ENCODE measurements around the gene MLXIP. TPM values are rescaled to one million over a fixed set of nuclear protein-coding genes. Genes with fewer than 3 reads are reported as not detected.

Gene MLXIP
- total RNA-seq, 4 donors from 2014 or later, result 9.6 to 20.0 (median 11.4) TPM

DNA sequence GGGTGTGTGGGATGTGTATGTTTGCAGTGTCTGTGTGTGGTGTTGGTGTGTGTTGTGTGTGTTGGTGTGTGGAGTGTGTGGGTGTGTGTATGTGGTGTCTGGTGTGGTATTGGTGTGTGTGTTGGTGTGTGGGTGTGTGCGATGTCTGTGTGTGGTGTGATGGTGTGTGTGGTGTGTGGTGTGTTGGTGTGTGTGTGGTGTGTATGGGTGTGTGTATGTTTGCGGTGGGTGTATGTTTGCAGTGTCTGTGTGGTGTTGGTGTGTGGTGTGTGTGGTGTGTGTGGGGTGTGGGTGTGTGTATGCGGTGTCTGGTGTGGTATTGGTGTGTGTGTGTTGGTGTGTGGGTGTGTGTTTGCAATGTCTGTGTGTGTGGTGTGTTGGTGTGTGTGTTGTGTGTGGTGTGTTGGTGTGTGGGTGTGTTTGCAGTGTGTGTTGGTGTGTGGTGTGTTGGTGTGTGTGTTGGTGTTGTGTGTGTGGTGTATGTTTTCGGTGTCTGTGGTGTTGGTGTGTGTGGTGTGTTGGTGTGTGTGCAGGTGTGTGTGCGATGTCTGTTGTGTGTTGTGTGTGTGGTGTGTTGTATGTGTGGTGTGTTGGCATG lies 15.7 kb downstream of the MLXIP start:
- intact Hi-C loops (cut with DNase I), result no loop called here
- TF ChIP-seq POLR2A (IDR thresholded peaks at IDR 0.05), result no peak
- TF ChIP-seq, protein P1, sequence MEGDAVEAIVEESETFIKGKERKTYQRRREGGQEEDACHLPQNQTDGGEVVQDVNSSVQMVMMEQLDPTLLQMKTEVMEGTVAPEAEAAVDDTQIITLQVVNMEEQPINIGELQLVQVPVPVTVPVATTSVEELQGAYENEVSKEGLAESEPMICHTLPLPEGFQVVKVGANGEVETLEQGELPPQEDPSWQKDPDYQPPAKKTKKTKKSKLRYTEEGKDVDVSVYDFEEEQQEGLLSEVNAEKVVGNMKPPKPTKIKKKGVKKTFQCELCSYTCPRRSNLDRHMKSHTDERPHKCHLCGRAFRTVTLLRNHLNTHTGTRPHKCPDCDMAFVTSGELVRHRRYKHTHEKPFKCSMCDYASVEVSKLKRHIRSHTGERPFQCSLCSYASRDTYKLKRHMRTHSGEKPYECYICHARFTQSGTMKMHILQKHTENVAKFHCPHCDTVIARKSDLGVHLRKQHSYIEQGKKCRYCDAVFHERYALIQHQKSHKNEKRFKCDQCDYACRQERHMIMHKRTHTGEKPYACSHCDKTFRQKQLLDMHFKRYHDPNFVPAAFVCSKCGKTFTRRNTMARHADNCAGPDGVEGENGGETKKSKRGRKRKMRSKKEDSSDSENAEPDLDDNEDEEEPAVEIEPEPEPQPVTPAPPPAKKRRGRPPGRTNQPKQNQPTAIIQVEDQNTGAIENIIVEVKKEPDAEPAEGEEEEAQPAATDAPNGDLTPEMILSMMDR (IDR thresholded peaks at IDR 0.05), result no peak
- Histone ChIP-seq H3K4me3 (no peak overlapping the region), H3K4me1 (peaks cover 26 to 93% (median 56%) of the 10 kb centered on the region in 3 donors), H3K27me3 (no peaks in the 10 kb centered on the region), H3K9me3 (no peaks in the 10 kb centered on the region), H3K27ac (peak overlapping the region in 2 of 4 donors; percentile 39 to 68), H3K36me3 (no peaks in the 10 kb centered on the region)
- 92 to 94% methylated on average over 5 of the region's 5 CpGs for WGBS, 2 donors
- DNase-seq, result no peak

DNA sequence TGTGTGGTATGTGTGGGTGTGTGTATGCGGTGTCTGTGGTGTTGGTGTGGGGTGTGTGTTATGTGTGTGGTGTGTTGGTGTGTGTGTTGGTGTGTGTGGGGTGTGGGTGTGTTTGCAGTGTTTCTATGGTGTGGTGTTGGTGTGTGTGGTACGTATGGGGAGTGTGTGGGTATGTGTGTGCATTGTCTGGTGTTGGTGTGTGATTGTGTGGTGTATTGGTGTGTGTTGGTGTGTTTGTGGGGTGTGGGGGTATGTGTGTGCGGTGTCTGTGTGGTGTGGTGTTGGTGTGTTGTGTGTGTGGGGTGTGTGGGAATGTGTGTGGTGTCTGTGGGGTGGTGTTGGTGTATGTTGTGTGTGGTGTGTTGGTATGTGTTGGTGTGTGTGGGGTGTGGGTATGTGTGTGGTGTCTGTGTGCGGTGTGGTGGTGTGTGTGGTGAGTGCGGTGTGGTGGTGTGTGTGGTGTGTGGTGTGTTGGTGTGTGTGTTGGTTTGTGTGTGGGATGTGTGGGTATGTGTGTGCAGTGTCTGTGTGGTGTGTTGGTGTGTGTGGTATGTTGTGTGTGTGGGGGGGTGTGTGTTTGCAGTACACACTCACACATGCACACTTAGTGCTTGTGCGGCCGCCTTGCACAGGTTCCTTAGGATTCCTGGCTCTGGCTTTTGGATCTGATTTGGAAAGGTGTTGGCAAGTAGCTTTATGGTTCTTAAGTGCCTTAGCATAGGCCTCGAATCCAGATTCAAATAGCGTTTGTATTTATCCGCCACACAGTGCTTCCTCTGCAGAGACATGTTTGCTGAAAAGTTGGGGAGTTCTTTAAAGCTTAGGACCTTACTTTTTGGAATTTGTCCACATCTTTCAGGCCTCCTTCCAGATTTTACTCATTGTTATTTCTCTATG lies 16.4 kb downstream of the MLXIP start:
- no peaks in the 10 kb centered on the region for H3K36me3 ChIP-seq
- peak overlapping the region in 3 of 4 donors; percentile 25 to 68 (median 39) for H3K27ac ChIP-seq
- no peaks in the 10 kb centered on the region for H3K9me3 ChIP-seq
- TF ChIP-seq POLR2A (IDR thresholded peaks at IDR 0.05), result no peak
- TF ChIP-seq, protein P1 (IDR thresholded peaks at IDR 0.05), result no peak
- WGBS, 2 donors, result 61 to 62% methylated on average over 10 of the region's 10 CpGs
- intact Hi-C loops (cut with DNase I), result no loop called here
- no peak for DNase-seq
- no peak overlapping the region for H3K4me3 ChIP-seq
- H3K27me3 ChIP-seq, result no peaks in the 10 kb centered on the region
- peaks cover 34 to 93% (median 50%) of the 10 kb centered on the region in 3 donors for H3K4me1 ChIP-seq

DNA sequence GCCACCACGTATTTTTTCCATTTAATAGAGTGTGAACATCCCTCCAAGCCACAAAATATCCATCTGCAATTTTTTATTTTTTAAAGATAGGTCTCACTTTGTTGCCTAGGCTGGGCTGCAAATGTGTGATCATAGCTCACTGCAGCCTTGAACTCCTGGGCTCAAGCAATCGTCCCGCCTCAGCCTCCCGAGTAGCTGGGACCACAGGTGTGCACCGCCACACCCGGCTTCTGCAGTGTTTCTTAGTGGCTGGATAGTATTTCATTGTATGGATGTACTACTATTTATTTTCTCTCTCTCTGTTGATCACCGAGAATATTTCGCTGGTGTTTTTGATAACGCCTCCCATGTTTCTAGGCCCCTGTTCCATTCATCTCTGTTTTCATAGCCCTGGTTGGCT lies 17.5 kb downstream of the MLXIP start:
- Histone ChIP-seq H3K36me3 (no peaks in the 10 kb centered on the region), H3K4me3 (no peak overlapping the region), H3K27me3 (no peaks in the 10 kb centered on the region), H3K27ac (peak overlapping the region; percentile 51 to 88 (median 76)), H3K4me1 (peaks cover 34 to 93% (median 54%) of the 10 kb centered on the region in 3 donors), H3K9me3 (no peaks in the 10 kb centered on the region)
- intact Hi-C loops (cut with DNase I), result no loop called here
- 76 to 82% methylated on average over 8 of the region's 9 CpGs for WGBS, 2 donors
- no peak for TF ChIP-seq POLR2A (IDR thresholded peaks at IDR 0.05)
- TF ChIP-seq, protein P1 (IDR thresholded peaks at IDR 0.05), result no peak
- no peak for DNase-seq

DNA sequence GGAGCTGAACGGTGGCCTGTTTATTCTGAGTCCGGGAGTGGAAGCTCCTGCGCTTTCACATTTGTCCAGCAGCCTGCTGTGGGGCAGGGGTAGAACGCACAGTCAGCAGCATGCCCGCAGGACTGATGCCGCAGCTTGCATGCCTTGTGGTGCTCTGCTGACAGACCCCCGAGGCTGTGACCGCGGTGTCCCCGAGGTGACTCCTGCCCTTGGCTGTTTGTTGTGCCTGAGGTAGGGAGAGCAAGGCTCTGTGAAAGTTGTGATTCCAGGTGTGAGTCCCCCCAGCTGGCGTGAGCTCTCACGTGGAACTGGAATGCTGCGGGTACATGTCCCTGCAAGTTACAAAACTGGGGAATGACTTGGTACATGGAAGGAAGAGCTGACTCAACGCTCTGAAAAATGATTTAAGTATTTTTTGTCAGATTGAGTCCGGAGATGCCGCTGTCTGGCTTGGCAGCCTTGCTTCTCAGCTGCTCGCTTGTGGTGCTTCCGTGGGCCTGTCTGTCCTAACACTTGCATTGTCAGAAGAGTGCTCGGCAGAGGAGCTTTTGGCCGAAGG lies 18.1 kb downstream of the MLXIP start:
- Histone ChIP-seq H3K27me3 (no peaks in the 10 kb centered on the region), H3K27ac (peak overlapping the region; percentile 51 to 88 (median 76)), H3K4me3 (peak overlapping the region in 1 of 4 donors; percentile 42), H3K36me3 (no peaks in the 10 kb centered on the region), H3K9me3 (no peaks in the 10 kb centered on the region), H3K4me1 (peaks cover 34 to 90% (median 51%) of the 10 kb centered on the region in 3 donors)
- WGBS, 2 donors, result 28 to 46% methylated on average over 9 to 16 of the region's 20 CpGs
- intact Hi-C loops (cut with DNase I), result no loop called here
- no peak for DNase-seq
- no peak for TF ChIP-seq POLR2A (IDR thresholded peaks at IDR 0.05)
- TF ChIP-seq, protein P1 (IDR thresholded peaks at IDR 0.05), result no peak

DNA sequence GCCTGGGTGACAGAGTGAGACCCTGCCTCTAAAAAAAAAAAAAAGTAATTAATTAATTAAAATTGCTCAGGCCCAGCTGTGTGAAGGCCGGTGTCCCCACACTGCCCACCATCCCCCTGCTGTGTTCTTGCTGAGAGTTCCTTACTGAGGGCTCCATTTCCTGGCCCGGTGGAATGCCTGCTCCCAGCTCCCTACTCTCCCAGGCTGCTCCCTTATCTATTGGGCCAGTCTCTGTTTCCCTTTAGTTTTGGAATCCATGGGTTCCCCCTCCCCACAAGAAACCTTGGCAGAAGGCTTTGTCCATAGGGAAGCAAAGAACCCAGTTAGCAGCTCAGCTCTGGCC lies 19.0 kb downstream of the MLXIP start:
- TF ChIP-seq, protein P1 (IDR thresholded peaks at IDR 0.05), result no peak
- TF ChIP-seq POLR2A (IDR thresholded peaks at IDR 0.05), result no peak
- Histone ChIP-seq H3K27me3 (no peaks in the 10 kb centered on the region), H3K9me3 (no peaks in the 10 kb centered on the region), H3K27ac (peak overlapping the region; percentile 51 to 88 (median 76)), H3K36me3 (no peaks in the 10 kb centered on the region), H3K4me3 (no peak overlapping the region), H3K4me1 (peaks cover 34 to 85% (median 46%) of the 10 kb centered on the region in 3 donors)
- intact Hi-C loops (cut with DNase I), result no loop called here
- WGBS, 2 donors, result 51 to 59% methylated on average over 2 of the region's 2 CpGs
- DNase-seq, result no peak
